Lower leg skin (tissue), 3 donors: ENCODE data around the gene HILPDA.
"Not testable (repeated sequence)": the region's sequence is repeated elsewhere in the genome, so short reads cannot be mapped to it uniquely, and the experiment has no call there.

Experiments used
- POLR2A ChIP-seq, 2 donors: fragments of 450-650 bp; IDR thresholded peaks; one replicate each; pipeline ENCODE4 v1.6.1; 2016 to 2017; ENCODE audit warnings: antibody characterized with exemption in 2 of 2, mild to moderate bottlenecking in 1 of 2, moderate library complexity in 1 of 2
- TF ChIP-seq, protein P1 (sequence below), 3 donors: fragments of 450-650 bp; IDR thresholded peaks; one replicate each; pipeline ENCODE4 v1.5.1; 2016; ENCODE audit warnings: antibody characterized with exemption in 3 of 3, mild to moderate bottlenecking in 3 of 3, moderate library complexity in 2 of 3

DNA sequence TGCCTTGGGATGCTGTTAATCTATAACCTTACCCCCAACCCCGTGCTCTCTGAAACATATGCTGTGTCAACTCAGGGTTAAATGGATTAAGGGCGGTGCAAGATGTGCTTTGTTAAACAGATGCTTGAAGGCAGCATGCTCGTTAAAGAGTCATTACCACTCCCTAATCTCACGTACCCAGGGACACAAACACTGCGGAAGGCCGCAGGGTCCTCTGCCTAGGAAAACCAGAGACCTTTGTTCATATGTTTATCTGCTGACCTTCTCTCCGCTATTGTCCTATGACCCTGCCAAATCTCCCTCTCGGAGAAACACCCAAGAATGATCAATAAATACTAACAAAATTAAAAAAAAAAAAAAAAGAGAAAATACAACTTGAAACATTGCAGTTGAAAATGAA lies 8.3 kb downstream of the HILPDA start:
- TF ChIP-seq, protein P1, sequence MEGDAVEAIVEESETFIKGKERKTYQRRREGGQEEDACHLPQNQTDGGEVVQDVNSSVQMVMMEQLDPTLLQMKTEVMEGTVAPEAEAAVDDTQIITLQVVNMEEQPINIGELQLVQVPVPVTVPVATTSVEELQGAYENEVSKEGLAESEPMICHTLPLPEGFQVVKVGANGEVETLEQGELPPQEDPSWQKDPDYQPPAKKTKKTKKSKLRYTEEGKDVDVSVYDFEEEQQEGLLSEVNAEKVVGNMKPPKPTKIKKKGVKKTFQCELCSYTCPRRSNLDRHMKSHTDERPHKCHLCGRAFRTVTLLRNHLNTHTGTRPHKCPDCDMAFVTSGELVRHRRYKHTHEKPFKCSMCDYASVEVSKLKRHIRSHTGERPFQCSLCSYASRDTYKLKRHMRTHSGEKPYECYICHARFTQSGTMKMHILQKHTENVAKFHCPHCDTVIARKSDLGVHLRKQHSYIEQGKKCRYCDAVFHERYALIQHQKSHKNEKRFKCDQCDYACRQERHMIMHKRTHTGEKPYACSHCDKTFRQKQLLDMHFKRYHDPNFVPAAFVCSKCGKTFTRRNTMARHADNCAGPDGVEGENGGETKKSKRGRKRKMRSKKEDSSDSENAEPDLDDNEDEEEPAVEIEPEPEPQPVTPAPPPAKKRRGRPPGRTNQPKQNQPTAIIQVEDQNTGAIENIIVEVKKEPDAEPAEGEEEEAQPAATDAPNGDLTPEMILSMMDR (IDR thresholded peaks at IDR 0.05): not testable (repeated sequence)
- not testable (repeated sequence) for TF ChIP-seq POLR2A (IDR thresholded peaks at IDR 0.05)
